ENCODE data around the gene TOMM22.
A peak's percentile ranks its signal among the peaks of the same experiment; 100 is the strongest.

Gene TOMM22

DNA sequence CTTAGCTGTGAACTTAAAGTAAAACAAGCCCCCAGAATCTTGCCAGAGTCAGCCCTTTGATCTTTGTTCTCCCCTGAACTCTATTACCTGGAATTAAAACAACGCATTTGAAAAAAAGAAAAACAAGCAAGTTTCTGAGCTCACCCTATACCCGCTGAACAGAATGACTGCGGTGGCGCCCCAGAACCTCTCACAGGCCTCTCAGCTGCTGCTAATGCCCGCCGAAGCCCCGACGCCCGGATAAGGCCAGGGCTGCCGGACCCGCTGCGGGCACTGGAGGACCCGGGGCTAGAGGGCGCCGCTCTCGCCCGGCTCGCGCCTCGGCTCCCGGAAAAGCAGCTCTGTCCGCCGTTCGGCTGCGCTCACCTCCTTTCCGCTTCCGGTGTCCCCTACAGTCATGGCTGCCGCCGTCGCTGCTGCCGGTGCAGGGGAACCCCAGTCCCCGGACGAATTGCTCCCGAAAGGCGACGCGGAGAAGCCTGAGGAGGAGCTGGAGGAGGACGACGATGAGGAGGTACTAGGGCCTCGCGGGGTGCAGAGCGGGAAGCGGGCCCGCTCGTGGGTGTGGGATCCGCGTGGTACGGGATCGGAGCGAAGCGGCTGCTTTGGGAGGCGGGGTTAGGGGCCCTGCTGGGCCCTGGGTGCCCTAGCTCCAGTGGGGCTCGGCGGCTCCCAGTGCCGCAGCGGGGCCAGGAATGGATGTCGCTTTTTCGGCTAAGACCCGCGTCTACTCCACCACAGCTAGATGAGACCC, at the start of gene TOMM22 (continued):
- TF ChIP-seq ZNF132 (tag by site-specific recombination; IDR thresholded peaks at IDR 0.05; ENCODE audit: borderline replicate concordance): no peak
- no peak for TF ChIP-seq ZNF426 (tag by site-specific recombination; IDR thresholded peaks at IDR 0.05)
- no peak for TF ChIP-seq ZNF221 (tag by site-specific recombination; IDR thresholded peaks at IDR 0.05; ENCODE audit: borderline replicate concordance)
- TF ChIP-seq, protein P1, sequence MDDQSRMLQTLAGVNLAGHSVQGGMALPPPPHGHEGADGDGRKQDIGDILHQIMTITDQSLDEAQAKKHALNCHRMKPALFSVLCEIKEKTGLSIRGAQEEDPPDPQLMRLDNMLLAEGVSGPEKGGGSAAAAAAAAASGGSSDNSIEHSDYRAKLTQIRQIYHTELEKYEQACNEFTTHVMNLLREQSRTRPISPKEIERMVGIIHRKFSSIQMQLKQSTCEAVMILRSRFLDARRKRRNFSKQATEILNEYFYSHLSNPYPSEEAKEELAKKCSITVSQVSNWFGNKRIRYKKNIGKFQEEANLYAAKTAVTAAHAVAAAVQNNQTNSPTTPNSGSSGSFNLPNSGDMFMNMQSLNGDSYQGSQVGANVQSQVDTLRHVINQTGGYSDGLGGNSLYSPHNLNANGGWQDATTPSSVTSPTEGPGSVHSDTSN (CRISPR knock-in tag; IDR thresholded peaks at IDR 0.05): peak; percentile 94
- TF ChIP-seq ZBTB7A (tag by site-specific recombination; IDR thresholded peaks at IDR 0.05; ENCODE audit: low read depth): 0 out of 2 replicates have a peak, but pooled peaks have one; percentile 40
- peak; percentile 95 for TF ChIP-seq ZFP37 (tag by site-specific recombination; IDR thresholded peaks at IDR 0.05)
- TF ChIP-seq ZNF837 (tag by site-specific recombination; IDR thresholded peaks at IDR 0.05): no peak
- no peak for TF ChIP-seq ZNF433 (tag by site-specific recombination; IDR thresholded peaks at IDR 0.05; ENCODE audit: low read depth)
- TF ChIP-seq SCRT1 (tag by site-specific recombination; IDR thresholded peaks at IDR 0.05; ENCODE audit: borderline replicate concordance): no peak
- TF ChIP-seq, protein P2, sequence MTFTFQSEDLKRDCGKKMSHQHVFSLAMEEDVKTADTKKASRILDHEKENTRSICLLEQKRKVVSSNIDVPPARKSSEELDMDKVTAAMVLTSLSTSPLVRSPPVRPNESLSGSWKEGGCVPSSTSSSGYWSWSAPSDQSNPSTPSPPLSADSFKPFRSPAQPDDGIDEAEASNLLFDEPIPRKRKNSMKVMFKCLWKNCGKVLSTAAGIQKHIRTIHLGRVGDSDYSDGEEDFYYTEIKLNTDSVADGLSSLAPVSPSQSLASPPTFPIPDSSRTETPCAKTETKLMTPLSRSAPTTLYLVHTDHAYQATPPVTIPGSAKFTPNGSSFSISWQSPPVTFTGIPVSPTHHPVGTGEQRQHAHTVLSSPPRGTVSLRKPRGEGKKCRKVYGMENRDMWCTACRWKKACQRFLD (tag by site-specific recombination; IDR thresholded peaks at IDR 0.05): no peak
- peak; percentile 99 for TF ChIP-seq ZBTB8A (tag by site-specific recombination; IDR thresholded peaks at IDR 0.05)
- TF ChIP-seq KLF10 (tag by site-specific recombination; IDR thresholded peaks at IDR 0.05): peak; percentile 54; the same call in 1 of the 2 replicates
- TF ChIP-seq, protein P3, sequence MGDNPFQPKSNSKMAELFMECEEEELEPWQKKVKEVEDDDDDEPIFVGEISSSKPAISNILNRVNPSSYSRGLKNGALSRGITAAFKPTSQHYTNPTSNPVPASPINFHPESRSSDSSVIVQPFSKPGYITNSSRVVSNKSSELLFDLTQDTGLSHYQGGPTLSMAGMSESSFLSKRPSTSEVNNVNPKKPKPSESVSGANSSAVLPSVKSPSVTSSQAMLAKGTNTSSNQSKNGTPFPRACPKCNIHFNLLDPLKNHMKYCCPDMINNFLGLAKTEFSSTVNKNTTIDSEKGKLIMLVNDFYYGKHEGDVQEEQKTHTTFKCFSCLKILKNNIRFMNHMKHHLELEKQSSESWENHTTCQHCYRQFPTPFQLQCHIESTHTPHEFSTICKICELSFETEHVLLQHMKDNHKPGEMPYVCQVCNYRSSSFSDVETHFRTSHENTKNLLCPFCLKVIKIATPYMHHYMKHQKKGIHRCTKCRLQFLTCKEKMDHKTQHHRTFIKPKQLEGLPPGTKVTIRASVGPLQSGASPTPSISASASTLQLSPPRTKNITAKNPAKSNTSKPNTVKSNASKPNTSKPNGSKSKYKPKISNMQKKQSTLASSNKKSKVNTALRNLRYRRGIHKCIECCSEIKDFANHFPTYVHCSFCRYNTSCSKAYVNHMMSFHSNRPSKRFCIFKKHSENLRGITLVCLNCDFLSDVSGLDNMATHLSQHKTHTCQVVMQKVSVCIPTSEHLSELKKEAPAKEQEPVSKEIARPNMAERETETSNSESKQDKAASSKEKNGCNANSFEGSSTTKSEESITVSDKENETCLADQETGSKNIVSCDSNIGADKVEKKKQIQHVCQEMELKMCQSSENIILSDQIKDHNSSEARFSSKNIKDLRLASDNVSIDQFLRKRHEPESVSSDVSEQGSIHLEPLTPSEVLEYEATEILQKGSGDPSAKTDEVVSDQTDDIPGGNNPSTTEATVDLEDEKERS (tag by site-specific recombination; IDR thresholded peaks at IDR 0.05): peak; percentile 86
- TF ChIP-seq RBAK (tag by site-specific recombination; IDR thresholded peaks at IDR 0.05): no peak
- no peak for TF ChIP-seq ZNF555 (tag by site-specific recombination; conservative IDR thresholded peaks at IDR 0.05)
- peak; percentile 87; the same call in 1 of the 2 replicates for TF ChIP-seq ZFP69B (tag by site-specific recombination; IDR thresholded peaks at IDR 0.05)
- TF ChIP-seq, protein P4, sequence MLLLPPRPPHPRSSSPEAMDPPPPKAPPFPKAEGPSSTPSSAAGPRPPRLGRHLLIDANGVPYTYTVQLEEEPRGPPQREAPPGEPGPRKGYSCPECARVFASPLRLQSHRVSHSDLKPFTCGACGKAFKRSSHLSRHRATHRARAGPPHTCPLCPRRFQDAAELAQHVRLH (tag by site-specific recombination; IDR thresholded peaks at IDR 0.05): peak; percentile 89
- TF ChIP-seq ZBTB21 (tag by site-specific recombination; IDR thresholded peaks at IDR 0.05): peak; percentile 75; the same call in 1 of the 2 replicates
- TF ChIP-seq ZNF350 (tag by site-specific recombination; IDR thresholded peaks at IDR 0.05): no peak
- peak; percentile 98 for TF ChIP-seq ZBTB11 (tag by site-specific recombination; conservative IDR thresholded peaks at IDR 0.05; ENCODE audit: low read depth)
- TF ChIP-seq ZNF48 (tag by site-specific recombination; IDR thresholded peaks at IDR 0.05): no peak
- no peak for TF ChIP-seq ZNF19 (tag by site-specific recombination; IDR thresholded peaks at IDR 0.05; ENCODE audit: low read depth)
- TF ChIP-seq YY1 (tag by site-specific recombination; IDR thresholded peaks at IDR 0.05): peak; percentile 97
- no peak for TF ChIP-seq ZNF529 (tag by site-specific recombination; IDR thresholded peaks at IDR 0.05; ENCODE audit: insufficient replicate concordance)
- TF ChIP-seq ZBTB44 (tag by site-specific recombination; IDR thresholded peaks at IDR 0.05): peak; percentile 60

Measured in HEK293 (cell line).